Liver (tissue), 9 donors: ENCODE results near the gene HGS. TPM values are rescaled to one million over a fixed set of nuclear protein-coding genes. Genes with fewer than 3 reads are reported as not detected.

ENCODE experiments used
- DNase-seq: peaks from one replicate; pipeline ENCODE4 v3.0.0-alpha.2; 2017; ENCODE audit warnings: low spot score
- H3K27ac ChIP-seq, 2 donors: one replicate each; pipeline ENCODE4 v1.7.0; 2013; ENCODE audit warnings: inconsistent platforms in 2 of 2, low read length in 2 of 2, control low read depth in 1 of 2, low read depth in 1 of 2, mild to moderate bottlenecking in 1 of 2
- H3K27me3 ChIP-seq, 4 donors: one replicate each; pipeline versions ENCODE4 v1.6.1 to v1.7.0; 2013; ENCODE audit warnings: low read length in 3 of 4, inconsistent platforms in 1 of 4, mild to moderate bottlenecking in 1 of 4, moderate library complexity in 1 of 4; ENCODE audit not compliant: control insufficient read depth in 4 of 4, insufficient read depth in 4 of 4
- H3K36me3 ChIP-seq, 4 donors: one replicate each; pipeline versions ENCODE4 v1.6.1 to v1.7.0; 2013; ENCODE audit warnings: low read length in 3 of 4, mild to moderate bottlenecking in 3 of 4, low read depth in 1 of 4, moderate library complexity in 1 of 4; ENCODE audit not compliant: control insufficient read depth in 4 of 4, insufficient read depth in 3 of 4
- H3K4me1 ChIP-seq, 4 donors: one replicate each; pipeline versions ENCODE4 v1.6.1 to v1.7.0; 2013; ENCODE audit warnings: low read length in 3 of 4, mild to moderate bottlenecking in 3 of 4, moderate library complexity in 1 of 4; ENCODE audit not compliant: control insufficient read depth in 4 of 4, insufficient read depth in 4 of 4
- H3K4me3 ChIP-seq, 3 donors: one replicate each; pipeline versions ENCODE4 v1.6.1 to v1.7.0; 2013; ENCODE audit warnings: low read length in 3 of 3, control low read depth in 1 of 3, low read depth in 1 of 3, mild to moderate bottlenecking in 1 of 3
- H3K9ac ChIP-seq, 2 donors: one replicate each; pipeline ENCODE4 v1.7.0; 2013; ENCODE audit warnings: low read length in 2 of 2, mild to moderate bottlenecking in 2 of 2, moderate library complexity in 2 of 2, control low read depth in 1 of 2, low read depth in 1 of 2
- H3K9me3 ChIP-seq, 4 donors: one replicate each; pipeline versions ENCODE4 v1.6.1 to v1.7.0; 2013; ENCODE audit warnings: low read length in 3 of 4; ENCODE audit not compliant: control insufficient read depth in 4 of 4
- FOXA1 ChIP-seq: IDR thresholded peaks from 2 replicates; pipeline ENCODE4 v1.6.1; 2016; ENCODE audit warnings: antibody characterized with exemption
- FOXA2 ChIP-seq: IDR thresholded peaks from 2 replicates; pipeline ENCODE4 v1.6.1; 2016; ENCODE audit warnings: antibody characterized with exemption
- GABPA ChIP-seq, 2 donors: IDR thresholded peaks in 1 of 2; conservative IDR thresholded peaks in 1 of 2; 2 replicates each; pipeline ENCODE4 v1.6.1; 2016; ENCODE audit warnings: antibody characterized with exemption in 2 of 2, mild to moderate bottlenecking in 1 of 2, moderate library complexity in 1 of 2
- HNF4A ChIP-seq, 2 donors: conservative IDR thresholded peaks; 2 replicates each; pipeline ENCODE4 v1.6.1; 2016; ENCODE audit warnings: antibody characterized with exemption in 2 of 2, mild to moderate bottlenecking in 2 of 2
- HNF4G ChIP-seq: IDR thresholded peaks from 2 replicates; pipeline ENCODE4 v1.6.1; 2016; ENCODE audit warnings: antibody characterized with exemption
- NR2F2 ChIP-seq: IDR thresholded peaks from 2 replicates; pipeline ENCODE4 v1.6.1; 2016; ENCODE audit warnings: antibody characterized with exemption
- RAD21 ChIP-seq, 2 donors: IDR thresholded peaks; 2 replicates each; pipeline ENCODE4 v1.6.1; 2016; ENCODE audit warnings: antibody characterized with exemption in 2 of 2, mild to moderate bottlenecking in 2 of 2
- RXRA ChIP-seq, 2 donors: IDR thresholded peaks; 2 replicates each; pipeline ENCODE4 v1.6.1; 2017 to 2018; ENCODE audit warnings: antibody characterized with exemption in 2 of 2, mild to moderate bottlenecking in 1 of 2
- SP1 ChIP-seq: IDR thresholded peaks from 2 replicates; pipeline ENCODE4 v1.6.1; 2018; ENCODE audit warnings: antibody characterized with exemption, mild to moderate bottlenecking
- TAF1 ChIP-seq: conservative IDR thresholded peaks from 2 replicates; pipeline ENCODE4 v1.6.1; 2016; ENCODE audit warnings: antibody characterized with exemption, mild to moderate bottlenecking
- YY1 ChIP-seq: IDR thresholded peaks from 2 replicates; pipeline ENCODE4 v1.6.1; 2016; ENCODE audit warnings: antibody characterized with exemption, mild to moderate bottlenecking
- WGBS: extraction: QIAGEN DNeasy Blood & Tissue Kit; methylation state at CpG from one replicate; pipeline ENCODE4 v1.1.7; 2013; 5-methylcytosine and 5-hydroxymethylcytosine counted together
- polyA plus RNA-seq, 2 donors: library from polyadenylated mRNA; stranded (reverse) in 1 of 2; unstranded in 1 of 2; fragments of 200-250 nt in 1 of 2; fragments of >200 nt in 1 of 2; fragmentation: Nextera tagmentation in 1 of 2; extraction: Ambion mirVana in 1 of 2; gene quantifications; one replicate each; pipeline versions ENCODE4 v1.2.1 to v1.2.3, GENCODE V29; 2013 to 2015
- total RNA-seq, 2 donors: library from RNA; depleted of rRNA; stranded (reverse); fragments of >200 nt; gene quantifications; one replicate each; pipeline ENCODE4 v1.2.3, GENCODE V29; 2014
- TF ChIP-seq, protein P1 (sequence below): IDR thresholded peaks from 2 replicates; pipeline ENCODE4 v1.6.1; 2016; ENCODE audit warnings: antibody characterized with exemption
- TF ChIP-seq, protein P2 (sequence below): fragments of 150-350 bp; IDR thresholded peaks from 2 replicates; pipeline ENCODE4 v1.5.1; 2017; ENCODE audit warnings: improper control_type of control experiment, low read depth, low read length; ENCODE audit not compliant: missing input control
- TF ChIP-seq, protein P3 (sequence below): IDR thresholded peaks from 2 replicates; pipeline ENCODE4 v1.6.1; 2016; ENCODE audit warnings: antibody characterized with exemption
- TF ChIP-seq, protein P4 (sequence below): IDR thresholded peaks from 2 replicates; pipeline ENCODE4 v1.6.1; 2016; ENCODE audit warnings: antibody characterized with exemption, mild to moderate bottlenecking
- TF ChIP-seq, protein P5 (sequence below): IDR thresholded peaks from 2 replicates; pipeline ENCODE4 v1.6.1; 2016; ENCODE audit warnings: antibody characterized with exemption
- donor health status: healthy.
- donor health status: healthy.
- donor health status: healthy.
- donor health status: healthy.
- donor health status: healthy.

HGS gene
- total and polyA plus RNA-seq, 4 donors = 21.8 to 31.6 (median 28.2) TPM

DNA sequence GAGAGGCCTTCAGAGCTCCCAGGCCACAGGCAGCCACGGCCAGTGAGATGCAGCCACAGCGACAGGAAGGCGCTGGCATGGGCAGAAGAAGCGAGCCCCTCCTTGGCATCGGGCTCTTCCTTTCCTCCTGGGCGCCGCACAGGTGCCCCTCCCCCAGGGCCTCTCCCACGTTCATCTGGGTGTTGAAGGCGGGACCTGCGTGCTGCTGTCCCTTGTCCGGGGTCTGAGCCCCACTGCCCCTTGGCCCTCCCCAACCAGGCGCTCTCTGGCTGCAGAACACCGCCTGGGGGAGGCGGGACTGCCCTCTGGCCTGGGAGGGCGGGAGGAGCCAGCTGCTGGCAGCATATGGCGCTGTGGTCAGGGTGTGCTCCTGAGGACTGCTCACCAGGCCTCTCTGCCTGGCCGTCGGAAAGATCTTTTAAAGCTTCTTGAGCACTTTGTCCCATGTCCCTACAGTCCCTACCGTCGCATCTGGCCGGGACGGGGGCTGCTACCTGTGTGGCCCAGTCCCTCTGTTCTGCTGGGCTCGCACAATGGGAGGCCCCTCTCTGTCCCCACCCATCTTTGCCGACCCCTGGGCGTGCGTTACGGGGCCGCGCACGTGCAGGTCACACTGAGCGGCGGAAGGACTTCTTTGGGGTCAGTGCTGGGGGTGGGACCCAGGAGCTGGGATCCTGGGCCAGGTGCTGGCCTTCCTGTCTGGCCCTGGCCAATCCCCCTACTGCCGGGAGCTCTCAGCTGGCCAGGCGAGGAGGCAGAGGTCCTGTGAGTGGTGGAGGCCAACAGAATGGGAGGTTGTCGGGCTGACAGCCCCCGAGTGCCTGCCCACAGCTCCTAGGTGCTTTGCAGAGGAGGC, 30.0 kb downstream of the HGS start (continued):
- TF ChIP-seq, protein P1, sequence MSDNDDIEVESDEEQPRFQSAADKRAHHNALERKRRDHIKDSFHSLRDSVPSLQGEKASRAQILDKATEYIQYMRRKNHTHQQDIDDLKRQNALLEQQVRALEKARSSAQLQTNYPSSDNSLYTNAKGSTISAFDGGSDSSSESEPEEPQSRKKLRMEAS = peak; percentile 88
- TF ChIP-seq HNF4G = no peak
- TF ChIP-seq, protein P2, sequence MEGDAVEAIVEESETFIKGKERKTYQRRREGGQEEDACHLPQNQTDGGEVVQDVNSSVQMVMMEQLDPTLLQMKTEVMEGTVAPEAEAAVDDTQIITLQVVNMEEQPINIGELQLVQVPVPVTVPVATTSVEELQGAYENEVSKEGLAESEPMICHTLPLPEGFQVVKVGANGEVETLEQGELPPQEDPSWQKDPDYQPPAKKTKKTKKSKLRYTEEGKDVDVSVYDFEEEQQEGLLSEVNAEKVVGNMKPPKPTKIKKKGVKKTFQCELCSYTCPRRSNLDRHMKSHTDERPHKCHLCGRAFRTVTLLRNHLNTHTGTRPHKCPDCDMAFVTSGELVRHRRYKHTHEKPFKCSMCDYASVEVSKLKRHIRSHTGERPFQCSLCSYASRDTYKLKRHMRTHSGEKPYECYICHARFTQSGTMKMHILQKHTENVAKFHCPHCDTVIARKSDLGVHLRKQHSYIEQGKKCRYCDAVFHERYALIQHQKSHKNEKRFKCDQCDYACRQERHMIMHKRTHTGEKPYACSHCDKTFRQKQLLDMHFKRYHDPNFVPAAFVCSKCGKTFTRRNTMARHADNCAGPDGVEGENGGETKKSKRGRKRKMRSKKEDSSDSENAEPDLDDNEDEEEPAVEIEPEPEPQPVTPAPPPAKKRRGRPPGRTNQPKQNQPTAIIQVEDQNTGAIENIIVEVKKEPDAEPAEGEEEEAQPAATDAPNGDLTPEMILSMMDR = no peak
- TF ChIP-seq FOXA1 = no peak
- TF ChIP-seq TAF1 = no peak
- no peak for TF ChIP-seq NR2F2
- TF ChIP-seq HNF4A (conservative IDR thresholded peaks at IDR 0.05) = peak; percentile 75 to 82

DNA sequence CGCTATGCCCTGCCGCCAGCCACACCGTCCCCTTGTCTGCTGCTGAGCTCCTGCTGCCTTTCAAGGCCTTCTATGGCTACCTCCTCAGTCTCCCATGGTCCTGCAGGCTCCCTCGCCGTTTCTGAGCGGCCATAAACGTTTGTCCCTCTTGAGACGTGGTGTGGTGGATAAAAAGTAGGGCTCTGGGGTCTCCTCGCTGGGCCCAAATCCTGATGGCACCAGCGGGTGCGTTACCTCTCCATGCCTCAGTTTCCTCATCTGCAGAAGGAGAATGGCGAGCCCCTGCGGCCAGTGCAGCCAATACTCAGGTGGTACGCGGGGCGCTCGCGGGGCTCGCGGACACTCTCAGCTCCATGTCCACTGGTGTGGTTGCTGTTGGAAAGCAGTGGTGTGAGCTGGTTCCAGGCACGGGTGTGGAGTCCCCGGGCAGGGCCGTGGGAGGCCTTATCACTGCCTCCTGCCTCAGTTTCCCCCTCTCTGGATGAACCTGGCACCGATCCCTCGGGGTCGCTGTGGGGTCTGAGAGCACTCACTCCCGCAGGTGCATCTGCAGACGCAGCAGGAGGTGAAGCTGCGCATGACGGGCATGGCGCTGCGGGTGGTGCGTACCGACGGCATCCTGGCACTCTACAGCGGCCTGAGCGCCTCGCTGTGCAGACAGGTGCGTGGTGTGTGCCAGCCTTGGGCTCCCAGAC, 30.7 kb downstream of the HGS start:
- no peaks in the 10 kb centered on the region for H3K27me3 ChIP-seq
- 80% methylated on average over 39 of the region's 39 CpGs for WGBS
- no peak for TF ChIP-seq SP1
- no peak for TF ChIP-seq FOXA2
- H3K4me3 ChIP-seq = peak overlapping the region; percentile 18 to 85 (median 73)
- peak overlapping the region in 1 of 2 donors; percentile 41 for H3K9ac ChIP-seq
- peaks cover 0 to 7% (median 4%) of the 10 kb centered on the region in 4 donors for H3K36me3 ChIP-seq
- no peak for DNase-seq
- peaks cover 18 to 58% (median 41%) of the 10 kb centered on the region in 4 donors for H3K4me1 ChIP-seq
- H3K27ac ChIP-seq = peak overlapping the region; percentile 72 to 79
- H3K9me3 ChIP-seq = no peaks in the 10 kb centered on the region

DNA sequence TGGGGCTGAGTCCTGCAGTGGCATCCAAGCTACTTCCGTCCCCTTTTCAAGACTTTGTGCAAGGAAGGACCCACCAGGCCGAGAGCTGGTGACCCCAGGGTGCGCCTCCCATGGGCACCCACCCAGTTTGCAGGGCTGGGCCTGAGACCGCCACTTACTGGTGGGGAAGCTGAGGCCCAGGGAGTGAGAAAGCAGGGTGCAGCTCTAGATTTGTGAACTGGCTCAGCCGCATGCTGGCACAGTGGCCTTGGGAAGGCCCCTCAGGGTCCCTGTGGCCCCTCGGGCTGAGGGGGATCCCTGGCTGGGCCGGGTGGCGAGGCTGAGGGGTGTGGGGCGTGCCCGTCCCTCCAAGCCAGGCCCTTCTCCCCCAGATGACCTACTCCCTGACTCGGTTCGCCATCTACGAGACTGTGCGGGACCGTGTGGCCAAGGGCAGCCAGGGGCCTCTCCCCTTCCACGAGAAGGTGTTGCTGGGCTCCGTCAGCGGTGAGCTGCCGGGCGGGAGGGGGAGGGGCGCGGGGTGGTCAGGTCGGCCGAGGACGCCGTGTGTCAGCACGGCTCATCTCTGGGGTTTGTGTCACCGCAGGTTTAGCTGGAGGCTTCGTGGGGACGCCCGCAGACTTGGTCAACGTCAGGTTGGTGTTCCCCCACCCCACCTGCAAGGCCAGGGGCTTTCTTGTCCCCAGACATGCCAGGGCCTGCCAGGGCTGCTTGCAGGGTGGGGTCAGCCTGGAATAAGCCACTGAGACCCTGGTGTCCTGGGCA, 31.5 kb downstream of the HGS start:
- Histone ChIP-seq H3K9me3 (no peaks in the 10 kb centered on the region), H3K36me3 (peaks cover 0 to 7% (median 4%) of the 10 kb centered on the region in 4 donors), H3K27me3 (no peaks in the 10 kb centered on the region), H3K27ac (no peak overlapping the region), H3K4me1 (peaks cover 15 to 58% (median 44%) of the 10 kb centered on the region in 4 donors), H3K4me3 (no peak overlapping the region), H3K9ac (no peak overlapping the region)
- WGBS = 93% methylated on average over 32 of the region's 32 CpGs
- no peak for DNase-seq
- no peak for TF ChIP-seq HNF4G
- TF ChIP-seq GABPA (IDR thresholded peaks at IDR 0.05 in 1 of 2, conservative IDR thresholded peaks at IDR 0.05 in 1 of 2) = no peak
- TF ChIP-seq RAD21 (IDR thresholded peaks at IDR 0.05) = no peak
- no peak for TF ChIP-seq TAF1
- TF ChIP-seq SP1 = no peak
- TF ChIP-seq, protein P3, sequence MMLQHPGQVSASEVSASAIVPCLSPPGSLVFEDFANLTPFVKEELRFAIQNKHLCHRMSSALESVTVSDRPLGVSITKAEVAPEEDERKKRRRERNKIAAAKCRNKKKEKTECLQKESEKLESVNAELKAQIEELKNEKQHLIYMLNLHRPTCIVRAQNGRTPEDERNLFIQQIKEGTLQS = no peak
- no peak for TF ChIP-seq NR2F2
- TF ChIP-seq, protein P2 = no peak
- TF ChIP-seq YY1 = no peak
- TF ChIP-seq RXRA (IDR thresholded peaks at IDR 0.05) = no peak
- TF ChIP-seq, protein P4, sequence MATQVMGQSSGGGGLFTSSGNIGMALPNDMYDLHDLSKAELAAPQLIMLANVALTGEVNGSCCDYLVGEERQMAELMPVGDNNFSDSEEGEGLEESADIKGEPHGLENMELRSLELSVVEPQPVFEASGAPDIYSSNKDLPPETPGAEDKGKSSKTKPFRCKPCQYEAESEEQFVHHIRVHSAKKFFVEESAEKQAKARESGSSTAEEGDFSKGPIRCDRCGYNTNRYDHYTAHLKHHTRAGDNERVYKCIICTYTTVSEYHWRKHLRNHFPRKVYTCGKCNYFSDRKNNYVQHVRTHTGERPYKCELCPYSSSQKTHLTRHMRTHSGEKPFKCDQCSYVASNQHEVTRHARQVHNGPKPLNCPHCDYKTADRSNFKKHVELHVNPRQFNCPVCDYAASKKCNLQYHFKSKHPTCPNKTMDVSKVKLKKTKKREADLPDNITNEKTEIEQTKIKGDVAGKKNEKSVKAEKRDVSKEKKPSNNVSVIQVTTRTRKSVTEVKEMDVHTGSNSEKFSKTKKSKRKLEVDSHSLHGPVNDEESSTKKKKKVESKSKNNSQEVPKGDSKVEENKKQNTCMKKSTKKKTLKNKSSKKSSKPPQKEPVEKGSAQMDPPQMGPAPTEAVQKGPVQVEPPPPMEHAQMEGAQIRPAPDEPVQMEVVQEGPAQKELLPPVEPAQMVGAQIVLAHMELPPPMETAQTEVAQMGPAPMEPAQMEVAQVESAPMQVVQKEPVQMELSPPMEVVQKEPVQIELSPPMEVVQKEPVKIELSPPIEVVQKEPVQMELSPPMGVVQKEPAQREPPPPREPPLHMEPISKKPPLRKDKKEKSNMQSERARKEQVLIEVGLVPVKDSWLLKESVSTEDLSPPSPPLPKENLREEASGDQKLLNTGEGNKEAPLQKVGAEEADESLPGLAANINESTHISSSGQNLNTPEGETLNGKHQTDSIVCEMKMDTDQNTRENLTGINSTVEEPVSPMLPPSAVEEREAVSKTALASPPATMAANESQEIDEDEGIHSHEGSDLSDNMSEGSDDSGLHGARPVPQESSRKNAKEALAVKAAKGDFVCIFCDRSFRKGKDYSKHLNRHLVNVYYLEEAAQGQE = no peak
- TF ChIP-seq, protein P5, sequence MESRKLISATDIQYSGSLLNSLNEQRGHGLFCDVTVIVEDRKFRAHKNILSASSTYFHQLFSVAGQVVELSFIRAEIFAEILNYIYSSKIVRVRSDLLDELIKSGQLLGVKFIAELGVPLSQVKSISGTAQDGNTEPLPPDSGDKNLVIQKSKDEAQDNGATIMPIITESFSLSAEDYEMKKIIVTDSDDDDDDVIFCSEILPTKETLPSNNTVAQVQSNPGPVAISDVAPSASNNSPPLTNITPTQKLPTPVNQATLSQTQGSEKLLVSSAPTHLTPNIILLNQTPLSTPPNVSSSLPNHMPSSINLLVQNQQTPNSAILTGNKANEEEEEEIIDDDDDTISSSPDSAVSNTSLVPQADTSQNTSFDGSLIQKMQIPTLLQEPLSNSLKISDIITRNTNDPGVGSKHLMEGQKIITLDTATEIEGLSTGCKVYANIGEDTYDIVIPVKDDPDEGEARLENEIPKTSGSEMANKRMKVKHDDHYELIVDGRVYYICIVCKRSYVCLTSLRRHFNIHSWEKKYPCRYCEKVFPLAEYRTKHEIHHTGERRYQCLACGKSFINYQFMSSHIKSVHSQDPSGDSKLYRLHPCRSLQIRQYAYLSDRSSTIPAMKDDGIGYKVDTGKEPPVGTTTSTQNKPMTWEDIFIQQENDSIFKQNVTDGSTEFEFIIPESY = no peak
